Rectal smooth muscle tissue (tissue), 1 donor: ENCODE data around the gene OMD.
"Not testable (repeated sequence)": the region's sequence is repeated elsewhere in the genome, so short reads cannot be mapped to it uniquely, and the experiment has no call there.

Source experiments
- H3K27ac ChIP-seq: one replicate; pipeline ENCODE4 v1.7.0; 2013; ENCODE audit warnings: low read depth, low read length, inconsistent platforms
- H3K27me3 ChIP-seq: one replicate; pipeline ENCODE4 v1.7.0; 2013; ENCODE audit warnings: low read length; ENCODE audit not compliant: control insufficient read depth, insufficient read depth
- H3K36me3 ChIP-seq: one replicate; pipeline ENCODE4 v1.7.0; 2013; ENCODE audit warnings: low read length; ENCODE audit not compliant: control insufficient read depth, insufficient read depth
- H3K4me1 ChIP-seq: one replicate; pipeline ENCODE4 v1.7.0; 2013; ENCODE audit warnings: low read length; ENCODE audit not compliant: control insufficient read depth, insufficient read depth
- H3K4me3 ChIP-seq: one replicate; pipeline ENCODE4 v1.7.0; 2013; ENCODE audit warnings: low read length
- H3K9ac ChIP-seq: one replicate; pipeline ENCODE4 v1.7.0; 2013; ENCODE audit warnings: low read length

Gene OMD

GRCh38 chr9:92438900-92439526 is 14.7 kb upstream of the OMD start:
- Histone ChIP-seq H3K4me3 (no peak overlapping the region), H3K36me3 (no peaks in the 10 kb centered on the region), H3K27ac (no peak overlapping the region), H3K4me1 (no peaks in the 10 kb centered on the region), H3K9ac (no peak overlapping the region), H3K27me3 (no peaks in the 10 kb centered on the region)

- H3K36me3 ChIP-seq: no peaks in the 10 kb centered on the region
- no peak overlapping the region for H3K4me3 ChIP-seq
- H3K27me3 ChIP-seq: no peaks in the 10 kb centered on the region
- H3K9ac ChIP-seq: no peak overlapping the region
- no peaks in the 10 kb centered on the region for H3K4me1 ChIP-seq
- no peak overlapping the region for H3K27ac ChIP-seq
Observed at GRCh38 chr9:92435263-92435662, 11.0 kb upstream of the OMD start.

GRCh38 chr9:92432972-92433548 is 8.8 kb upstream of the OMD start:
- Histone ChIP-seq H3K9ac (no peak overlapping the region), H3K4me3 (no peak overlapping the region), H3K36me3 (no peaks in the 10 kb centered on the region), H3K27me3 (no peaks in the 10 kb centered on the region), H3K4me1 (no peaks in the 10 kb centered on the region), H3K27ac (no peak overlapping the region)

- H3K4me3 ChIP-seq: no peak overlapping the region
- no peaks in the 10 kb centered on the region for H3K4me1 ChIP-seq
- no peaks in the 10 kb centered on the region for H3K36me3 ChIP-seq
- no peaks in the 10 kb centered on the region for H3K27me3 ChIP-seq
- H3K9ac ChIP-seq: no peak overlapping the region
- H3K27ac ChIP-seq: no peak overlapping the region
Observed at GRCh38 chr9:92432350-92432749, 8.1 kb upstream of the OMD start.

GRCh38 chr9:92429836-92430235 is 5.6 kb upstream of the OMD start:
- H3K27ac ChIP-seq: no peak overlapping the region
- no peaks in the 10 kb centered on the region for H3K27me3 ChIP-seq
- no peaks in the 10 kb centered on the region for H3K4me1 ChIP-seq
- H3K36me3 ChIP-seq: no peaks in the 10 kb centered on the region
- no peak overlapping the region for H3K9ac ChIP-seq
- no peak overlapping the region for H3K4me3 ChIP-seq

GRCh38 chr9:92426501-92427145 is 2.4 kb upstream of the OMD start:
- no peak overlapping the region for H3K9ac ChIP-seq
- no peaks in the 10 kb centered on the region for H3K4me1 ChIP-seq
- no peaks in the 10 kb centered on the region for H3K36me3 ChIP-seq
- H3K4me3 ChIP-seq: no peak overlapping the region
- no peaks in the 10 kb centered on the region for H3K27me3 ChIP-seq
- H3K27ac ChIP-seq: peak overlapping the region; percentile 34

- Histone ChIP-seq H3K4me1 (no peaks in the 10 kb centered on the region), H3K36me3 (no peaks in the 10 kb centered on the region), H3K27me3 (no peaks in the 10 kb centered on the region), H3K27ac (peak overlapping the region; percentile 37), H3K4me3 (no peak overlapping the region), H3K9ac (no peak overlapping the region)
Observed at GRCh38 chr9:92425474-92425873, 1.2 kb upstream of the OMD start.

GRCh38 chr9:92423612-92424011 is 659 bp downstream of the OMD start:
- H3K4me3 ChIP-seq: no peak overlapping the region
- no peaks in the 10 kb centered on the region for H3K36me3 ChIP-seq
- H3K4me1 ChIP-seq: no peaks in the 10 kb centered on the region
- no peak overlapping the region for H3K9ac ChIP-seq
- H3K27ac ChIP-seq: no peak overlapping the region
- no peaks in the 10 kb centered on the region for H3K27me3 ChIP-seq

GRCh38 chr9:92422611-92423338 is 1.5 kb downstream of the OMD start:
- Histone ChIP-seq H3K27me3 (no peaks in the 10 kb centered on the region), H3K4me3 (no peak overlapping the region), H3K9ac (no peak overlapping the region), H3K4me1 (no peaks in the 10 kb centered on the region), H3K36me3 (no peaks in the 10 kb centered on the region), H3K27ac (no peak overlapping the region)

GRCh38 chr9:92414566-92414965 is 9.7 kb downstream of the OMD start:
- Histone ChIP-seq H3K4me3 (no peak overlapping the region), H3K4me1 (peaks cover 5% of the 10 kb centered on the region), H3K27ac (no peak overlapping the region), H3K9ac (no peak overlapping the region), H3K36me3 (no peaks in the 10 kb centered on the region), H3K27me3 (no peaks in the 10 kb centered on the region)

- not testable (repeated sequence) for H3K9ac ChIP-seq, H3K4me3 ChIP-seq, H3K27ac ChIP-seq, H3K27me3 ChIP-seq, H3K36me3 ChIP-seq
- H3K4me1 ChIP-seq: peaks cover 13% of the 10 kb centered on the region
Observed at GRCh38 chr9:92411157-92411556, 13.1 kb downstream of the OMD start.

GRCh38 chr9:92408747-92409478 is 15.4 kb downstream of the OMD start:
- Histone ChIP-seq H3K4me1 (peaks cover 20% of the 10 kb centered on the region), H3K4me3 (no peak overlapping the region), H3K36me3 (no peaks in the 10 kb centered on the region), H3K27me3 (no peaks in the 10 kb centered on the region), H3K27ac (no peak overlapping the region), H3K9ac (no peak overlapping the region)
